ENCODE measurements around the gene DTNBP1. TPM values are rescaled to one million over a fixed set of nuclear protein-coding genes. Genes with fewer than 3 reads are reported as not detected.

The DTNBP1 gene
- total and polyA plus RNA-seq, 2 of the 8 experiments (the other 6 are each of a cell fraction or from before 2014, with no cell fraction given): 13.5 to 22.1 TPM

GRCh38 chr6:15499125-15499524, 163.7 kb downstream of the DTNBP1 start:
- ChIA-PET POLR2A (ENCODE audit: partially characterized antibody) (no interaction called here), CTCF (ENCODE audit: partially characterized antibody) (no interaction called here)
- Histone ChIP-seq H3K4ac (replicated peaks; ENCODE audit: insufficient read length, low read depth, low read length) (no peak overlapping the region), H3K9me3 (ENCODE audit: insufficient read depth in 2 of 2, low read depth in 1 of 2, low read length in 1 of 2) (no peaks in the 10 kb centered on the region; a peak in 1 of 4 replicates), H2BK12ac (ENCODE audit: low read depth, low read length) (no peak overlapping the region), H3K36me3 (ENCODE audit: control insufficient read depth in 2 of 4, insufficient read depth in 4 of 4, low read length in 3 of 4) (peaks cover 56 to 91% (median 71%) of the 10 kb centered on the region in 4 experiments), H4K20me1 (replicated peaks in 1 of 2; ENCODE audit: control insufficient read depth in 1 of 2, insufficient read depth in 2 of 2, low read length in 2 of 2) (peaks cover 54 to 56% of the 10 kb centered on the region in 2 experiments), H2BK20ac (ENCODE audit: low read length) (no peak overlapping the region), H2AK5ac (ENCODE audit: low read depth, low read length) (no peak overlapping the region), H3K79me1 (ENCODE audit: low read depth, low read length) (peaks cover 24% of the 10 kb centered on the region), H3K4me1 (replicated peaks in 1 of 4; ENCODE audit: control insufficient read depth in 3 of 4, insufficient read depth in 4 of 4, low read length in 3 of 4) (peaks cover 0 to 4% (median 2%) of the 10 kb centered on the region in 4 experiments; a peak in 4 of 7 replicates), H4K8ac (ENCODE audit: extremely low read depth, insufficient read depth, low read length) (peak overlapping the region; percentile 36), H3K56ac (replicated peaks; ENCODE audit: insufficient read length, low read depth, low read length) (no peak overlapping the region), H3K27ac (ENCODE audit: low read depth, low read length) (no peak overlapping the region), H4K91ac (replicated peaks; ENCODE audit: insufficient read length, low read length) (no peak overlapping the region), H2BK120ac (replicated peaks; ENCODE audit: low read depth, low read length) (no peak overlapping the region), H3K4me3 (ENCODE audit: extremely low read depth in 1 of 4, insufficient read depth in 2 of 4, low read depth in 3 of 4, low read length in 4 of 4) (no peak overlapping the region), H3K23me2 (ENCODE audit: low read depth, low read length) (no peaks in the 10 kb centered on the region), H3K18ac (ENCODE audit: extremely low read depth, low read length) (no peak overlapping the region), H3K14ac (ENCODE audit: insufficient read length) (no peak overlapping the region), H3K79me2 (ENCODE audit: control insufficient read depth in 1 of 2, insufficient read depth in 2 of 2, low read length in 2 of 2) (peaks cover 0 to 96% of the 10 kb centered on the region in 2 experiments; a peak in 3 of 4 replicates), H3K23ac (ENCODE audit: insufficient read length) (no peak overlapping the region), H3K9ac (replicated peaks in 1 of 4; ENCODE audit: extremely low read depth in 1 of 4, low read depth in 3 of 4, low read length in 3 of 4) (no peak overlapping the region), H2AFZ (ENCODE audit: low read length) (no peak overlapping the region), H2BK5ac (ENCODE audit: low read depth, low read length) (peak overlapping the region; percentile 18; the same call in 1 of the 2 replicates), H3K27me3 (replicated peaks in 1 of 4; ENCODE audit: control insufficient read depth in 3 of 4, extremely low read depth in 1 of 4, insufficient read depth in 3 of 4, low read length in 3 of 4) (no peaks in the 10 kb centered on the region; a peak in 2 of 7 replicates), H4K5ac (ENCODE audit: insufficient read length, low read depth, low read length) (no peak overlapping the region), H3K4me2 (ENCODE audit: insufficient read depth in 1 of 2, low read depth in 2 of 2, low read length in 2 of 2) (no peak overlapping the region), H2BK15ac (ENCODE audit: low read length) (no peak overlapping the region)
- FAIRE-seq: no peak
- 95% methylated on average over 12 of the region's 12 CpGs; no CpG with 5 or more reads in 1 of the 2 experiments for WGBS, 2 experiments (ENCODE audit: extremely low coverage in 1 of 2, insufficient coverage in 1 of 2, insufficient read length in 1 of 2, insufficient replicate concordance in 2 of 2, low coverage in 1 of 2, low lambda C conversion rate in 2 of 2, missing lambda C conversion rate in 1 of 2)
- no peak for DNase-seq (ENCODE audit: low read depth in 1 of 2, low spot score in 2 of 2)
- TF ChIP-seq, protein P1, sequence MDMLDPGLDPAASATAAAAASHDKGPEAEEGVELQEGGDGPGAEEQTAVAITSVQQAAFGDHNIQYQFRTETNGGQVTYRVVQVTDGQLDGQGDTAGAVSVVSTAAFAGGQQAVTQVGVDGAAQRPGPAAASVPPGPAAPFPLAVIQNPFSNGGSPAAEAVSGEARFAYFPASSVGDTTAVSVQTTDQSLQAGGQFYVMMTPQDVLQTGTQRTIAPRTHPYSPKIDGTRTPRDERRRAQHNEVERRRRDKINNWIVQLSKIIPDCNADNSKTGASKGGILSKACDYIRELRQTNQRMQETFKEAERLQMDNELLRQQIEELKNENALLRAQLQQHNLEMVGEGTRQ (IDR thresholded peaks at IDR 0.05; ENCODE audit: low read length): no peak
- TF ChIP-seq KDM1A (IDR thresholded peaks at IDR 0.05; ENCODE audit: borderline replicate concordance, low read length) (no peak), HDAC2 (IDR thresholded peaks at IDR 0.05; ENCODE audit: borderline replicate concordance in 1 of 2, low read depth in 2 of 2, low read length in 2 of 2) (no peak), RNF2 (IDR thresholded peaks at IDR 0.05; ENCODE audit: borderline replicate concordance, low read depth, low read length, missing control alignments, poor library complexity, severe bottlenecking) (no peak), FOSL1 (IDR thresholded peaks at IDR 0.05; ENCODE audit: insufficient read depth, low read depth, low read length) (no peak), KDM4A (IDR thresholded peaks at IDR 0.05; ENCODE audit: low read depth, low read length, severe bottlenecking) (no peak), SP1 (IDR thresholded peaks at IDR 0.05; ENCODE audit: low read depth, low read length) (no peak), NRF1 (IDR thresholded peaks at IDR 0.05; ENCODE audit: low read depth, low read length) (no peak)
- TF ChIP-seq, protein P2, sequence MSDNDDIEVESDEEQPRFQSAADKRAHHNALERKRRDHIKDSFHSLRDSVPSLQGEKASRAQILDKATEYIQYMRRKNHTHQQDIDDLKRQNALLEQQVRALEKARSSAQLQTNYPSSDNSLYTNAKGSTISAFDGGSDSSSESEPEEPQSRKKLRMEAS (IDR thresholded peaks at IDR 0.05): no peak
